Nephron progenitor cell (in vitro differentiated cells): ENCODE data around the gene SMR3B.

ENCODE experiments used
- DNase-seq: peaks from one replicate; pipeline ENCODE4 v3.0.0; 2021
- H3K27ac Mint-ChIP-seq: 2 replicates; pipeline ENCODE4 v1.8.0; 2021; ENCODE audit warnings: mild to moderate bottlenecking, moderate library complexity, mixed read lengths
- H3K27me3 Mint-ChIP-seq: 2 replicates; pipeline ENCODE4 v1.8.0; 2021; ENCODE audit warnings: mild to moderate bottlenecking, low read depth, mixed read lengths; ENCODE audit not compliant: poor library complexity
- H3K36me3 Mint-ChIP-seq: 2 replicates; pipeline ENCODE4 v1.8.0; 2021; ENCODE audit warnings: low read depth, mixed read lengths
- H3K4me1 Mint-ChIP-seq: 2 replicates; pipeline ENCODE4 v1.8.0; 2021; ENCODE audit warnings: mixed read lengths
- H3K4me3 Mint-ChIP-seq: 2 replicates; pipeline ENCODE4 v1.8.0; 2021; ENCODE audit warnings: mild to moderate bottlenecking, moderate library complexity, mixed read lengths
- H3K9me3 Mint-ChIP-seq: 2 replicates; pipeline ENCODE4 v1.8.0; 2021; ENCODE audit warnings: mild to moderate bottlenecking, moderate library complexity, mixed read lengths
- CTCF ChIP-seq: fragments of 200-600 bp; sonication (generic); IDR thresholded peaks from 2 replicates; pipeline ENCODE4 v1.5.0; 2021; ENCODE audit warnings: antibody characterized with exemption

The SMR3B gene

GRCh38 chr4:70382691-70383181 is at the start of gene SMR3B:
SMR3B (plus strand) TSS chr4:70383131; CDS start chr4:70384511, 1,380 bp downstream.
- H3K27me3 Mint-ChIP-seq = no peaks in the 10 kb centered on the region
- no peak within 1 kb of the TSS for H3K27ac Mint-ChIP-seq
- no peak for TF ChIP-seq CTCF
- H3K4me3 Mint-ChIP-seq = no peak within 1 kb of the TSS
- no peak for DNase-seq
- no peaks in the 10 kb centered on the region for H3K4me1 Mint-ChIP-seq
- H3K36me3 Mint-ChIP-seq = no peaks in the 10 kb centered on the region
- no peaks in the 10 kb centered on the region for H3K9me3 Mint-ChIP-seq

- no peaks in the 10 kb centered on the region for H3K9me3 Mint-ChIP-seq
Observed at GRCh38 chr4:70334681-70335080, 48.2 kb upstream of the SMR3B start, which contains the start of gene CABS1. CABS1 (plus strand) TSS chr4:70334981; CDS start chr4:70335040, 59 bp downstream.

GRCh38 chr4:70336043-70336442 is 46.9 kb upstream of the SMR3B start:
- Mint-ChIP-seq H3K4me3 (no peak overlapping the region), H3K27ac (no peak overlapping the region), H3K36me3 (no peaks in the 10 kb centered on the region), H3K27me3 (no peaks in the 10 kb centered on the region), H3K4me1 (no peaks in the 10 kb centered on the region), H3K9me3 (no peaks in the 10 kb centered on the region)
- DNase-seq = no peak
- TF ChIP-seq CTCF = no peak

More at GRCh38 chr4:70334681-70335080, 48.2 kb upstream of the SMR3B start, which contains the start of gene CABS1:
- Mint-ChIP-seq H3K4me3 (no peak within 1 kb of the TSS), H3K36me3 (no peaks in the 10 kb centered on the region), H3K4me1 (no peaks in the 10 kb centered on the region), H3K27ac (no peak within 1 kb of the TSS), H3K27me3 (no peaks in the 10 kb centered on the region)
- no peak for TF ChIP-seq CTCF
- no peak for DNase-seq

GRCh38 chr4:70337886-70338420 is 45.0 kb upstream of the SMR3B start:
- Mint-ChIP-seq H3K27me3 (no peaks in the 10 kb centered on the region), H3K36me3 (no peaks in the 10 kb centered on the region), H3K9me3 (no peaks in the 10 kb centered on the region), H3K4me1 (no peaks in the 10 kb centered on the region), H3K4me3 (no peak overlapping the region), H3K27ac (no peak overlapping the region)
- TF ChIP-seq CTCF = no peak
- no peak for DNase-seq

GRCh38 chr4:70356185-70356584 is 26.7 kb upstream of the SMR3B start:
- TF ChIP-seq CTCF = no peak
- H3K27me3 Mint-ChIP-seq = no peaks in the 10 kb centered on the region
- no peaks in the 10 kb centered on the region for H3K4me1 Mint-ChIP-seq
- no peak overlapping the region for H3K27ac Mint-ChIP-seq
- DNase-seq = no peak
- H3K36me3 Mint-ChIP-seq = no peaks in the 10 kb centered on the region
- H3K9me3 Mint-ChIP-seq = no peaks in the 10 kb centered on the region
- no peak overlapping the region for H3K4me3 Mint-ChIP-seq

GRCh38 chr4:70359115-70359661 is 23.7 kb upstream of the SMR3B start:
- no peaks in the 10 kb centered on the region for H3K36me3 Mint-ChIP-seq
- no peak for TF ChIP-seq CTCF
- no peaks in the 10 kb centered on the region for H3K4me1 Mint-ChIP-seq
- no peak overlapping the region for H3K27ac Mint-ChIP-seq
- H3K9me3 Mint-ChIP-seq = no peaks in the 10 kb centered on the region
- H3K27me3 Mint-ChIP-seq = peaks cover 3% of the 10 kb centered on the region
- no peak overlapping the region for H3K4me3 Mint-ChIP-seq
- no peak for DNase-seq
